HG03045 (cell line): ENCODE measurements around the gene SCAMP1.
"Not testable (repeated sequence)": the region's sequence is repeated elsewhere in the genome, so short reads cannot be mapped to it uniquely, and the experiment has no call there.

Experiments used
- ATAC-seq: cut with Tn5 transposase; IDR thresholded peaks from one replicate; pipeline ENCODE4 v1.9.1; 2021; ENCODE audit warnings: mild to moderate bottlenecking, moderate library complexity; ENCODE audit not compliant: unreplicated experiment

SCAMP1 gene

GRCh38 chr5:78360924-78361630, 660 bp downstream of the SCAMP1 start:
- peak; percentile 36 for ATAC-seq

- ATAC-seq: no peak
These were observed 1.2 kb downstream of the SCAMP1 start for GRCh38 chr5:78361631-78361993.

DNA sequence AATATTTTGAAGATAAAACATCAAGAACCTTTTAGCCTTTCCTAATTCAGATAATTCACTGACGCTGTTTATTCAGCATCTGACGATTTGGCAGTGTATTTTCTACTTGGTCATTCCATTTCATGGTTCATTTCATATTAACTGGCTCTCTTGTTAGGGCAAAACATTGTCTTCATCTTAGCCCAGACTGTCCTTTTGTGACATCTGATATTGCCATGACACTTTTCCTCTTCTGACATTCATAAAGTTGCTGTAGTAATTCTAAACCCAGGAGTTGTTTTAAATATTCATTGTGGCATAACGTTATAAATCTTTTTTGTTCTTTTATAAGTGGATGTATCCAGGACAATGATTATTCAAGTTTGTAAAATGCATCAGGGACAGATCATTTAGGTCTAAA, 1.8 kb downstream of the SCAMP1 start:
- no peak for ATAC-seq

GRCh38 chr5:78364005-78364404, 3.6 kb downstream of the SCAMP1 start:
- no peak for ATAC-seq

DNA sequence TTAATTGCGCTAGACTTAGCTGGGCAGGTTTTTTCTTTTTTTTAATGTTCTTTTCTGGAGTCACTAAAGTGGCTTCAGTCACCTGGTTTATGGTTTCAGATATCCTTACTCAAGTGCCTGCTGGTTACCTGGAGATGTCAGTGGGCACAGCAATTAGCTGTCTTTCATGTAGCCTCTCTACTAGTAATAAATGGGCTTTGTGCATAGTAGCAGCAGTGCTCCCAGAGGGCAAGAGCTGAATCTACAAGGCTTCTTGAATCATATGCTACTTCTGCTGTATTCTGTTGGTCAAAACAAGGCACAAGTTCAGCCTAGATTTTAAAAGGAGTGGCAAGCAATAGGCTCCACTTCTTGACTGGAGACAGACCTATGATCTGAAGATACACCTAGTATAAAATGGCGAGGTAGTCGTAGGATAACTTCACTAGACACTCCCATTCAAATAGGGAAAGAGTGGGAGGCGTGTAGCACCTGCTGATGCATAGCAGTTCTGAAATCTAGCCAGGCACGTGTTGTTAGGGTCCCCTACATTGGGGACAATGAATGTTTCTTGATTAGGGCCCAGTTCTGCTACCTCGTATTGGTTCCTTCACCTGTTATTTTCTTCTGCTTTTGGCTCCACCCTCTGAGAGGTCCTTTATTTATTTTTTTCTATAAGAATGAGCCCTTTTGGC, 7.0 kb downstream of the SCAMP1 start:
- ATAC-seq: no peak

DNA sequence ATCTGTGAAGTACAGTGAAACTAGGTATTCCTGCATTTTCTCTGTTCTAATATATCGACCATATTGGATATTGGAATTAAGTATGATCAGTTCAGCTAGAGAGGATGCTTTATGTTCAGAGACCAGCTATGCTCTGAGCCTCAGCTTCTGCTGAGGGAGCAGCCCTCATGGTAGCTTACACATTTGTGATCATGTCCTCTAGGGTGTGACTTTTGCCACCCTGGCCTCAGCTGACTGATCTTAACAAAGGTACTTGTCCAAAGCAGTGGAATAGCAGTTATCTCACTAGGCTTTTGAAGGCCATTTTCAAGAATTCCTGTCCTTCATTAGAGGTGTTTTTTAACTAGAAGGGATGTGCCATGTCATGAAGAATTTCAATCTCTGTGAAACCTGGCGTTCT, 9.3 kb downstream of the SCAMP1 start:
- ATAC-seq: no peak

DNA sequence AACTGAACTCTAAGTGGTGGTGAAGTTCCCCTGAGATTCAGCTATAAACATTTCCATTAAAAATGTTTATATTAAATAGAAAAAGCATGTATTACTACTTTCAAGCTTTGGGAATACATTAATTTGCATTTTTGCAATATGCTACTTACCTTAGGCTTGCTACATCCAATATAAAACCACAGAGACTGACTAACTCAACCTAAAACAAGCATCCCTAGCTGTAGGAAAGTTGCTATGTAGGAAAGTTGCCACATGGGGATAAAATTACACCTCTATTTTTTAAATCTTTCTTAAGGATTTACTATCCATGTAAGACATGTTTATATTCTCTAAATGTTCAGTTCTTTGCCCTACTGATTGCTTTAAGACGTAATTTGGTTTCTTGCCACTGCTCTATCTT, 12.8 kb downstream of the SCAMP1 start:
- ATAC-seq: no peak

DNA sequence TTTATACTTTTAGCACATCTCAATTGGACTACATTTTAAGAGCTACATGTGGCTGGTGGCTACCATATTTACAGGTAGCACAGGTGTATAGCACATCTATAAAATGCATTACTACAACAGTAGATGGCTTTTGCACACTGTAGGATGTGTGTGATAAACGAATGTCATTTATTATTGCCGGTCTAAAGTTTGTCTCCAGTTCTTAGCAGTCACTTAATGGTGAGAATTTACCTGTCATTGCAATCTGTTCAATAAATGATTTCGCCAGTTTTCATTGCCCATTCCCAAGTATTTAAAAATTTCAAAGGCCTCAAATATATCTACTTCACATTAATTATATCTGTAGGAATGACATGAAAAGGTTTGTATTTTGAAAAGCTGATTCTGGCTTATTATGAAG, 15.9 kb downstream of the SCAMP1 start:
- no peak for ATAC-seq

GRCh38 chr5:78377056-78377717, 16.8 kb downstream of the SCAMP1 start:
- no peak for ATAC-seq

DNA sequence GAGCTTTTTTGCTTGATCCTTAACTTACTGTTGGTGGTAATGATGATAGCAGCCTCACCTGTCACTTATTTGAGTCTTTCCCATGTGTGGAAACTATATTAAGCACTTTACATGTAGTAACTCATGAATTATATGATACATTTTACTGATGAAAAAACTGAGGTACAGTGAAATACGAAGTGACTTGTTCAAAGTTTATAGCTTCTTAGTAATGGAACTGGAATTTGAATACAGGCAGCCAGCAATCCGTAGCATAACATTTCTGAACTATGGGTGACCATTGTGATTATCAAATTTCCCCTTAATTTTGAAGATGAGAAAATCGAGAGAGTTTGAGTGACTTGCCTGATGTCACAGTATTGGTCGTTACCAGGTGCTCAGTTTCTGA, 17.3 kb downstream of the SCAMP1 start:
- no peak for ATAC-seq

DNA sequence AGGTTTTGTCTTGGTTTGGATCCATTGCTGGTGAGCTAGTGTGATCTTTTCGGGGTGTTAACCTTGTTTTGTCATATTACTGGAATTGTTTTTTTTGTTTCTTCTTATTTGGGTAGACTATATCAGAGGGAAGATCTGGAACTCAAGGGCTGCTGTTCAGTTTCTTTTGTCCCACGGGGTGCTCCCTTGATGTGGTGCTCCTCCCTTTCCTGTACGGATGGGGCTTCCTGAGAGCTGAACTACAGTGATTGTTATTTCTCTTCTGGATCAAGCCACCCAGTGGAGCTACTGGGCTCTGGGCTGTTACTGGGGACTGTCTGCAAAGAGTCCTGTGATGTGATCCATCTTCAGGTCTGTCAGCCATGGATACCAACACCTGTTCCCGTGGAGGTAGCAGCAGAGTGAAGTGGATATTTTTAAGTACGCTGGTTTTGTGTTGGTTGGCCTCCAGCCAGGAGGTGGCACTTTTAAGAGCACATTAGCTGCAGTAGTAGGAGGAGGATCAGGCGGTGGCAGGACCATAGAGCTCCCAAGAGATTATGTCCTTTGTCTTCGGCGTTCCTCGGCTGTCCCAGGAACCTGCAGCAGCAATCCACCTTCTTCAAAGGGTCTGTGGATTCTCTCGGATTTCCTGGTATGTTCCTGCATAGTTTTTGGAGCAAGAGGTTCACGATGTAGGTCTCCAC, 27.2 kb downstream of the SCAMP1 start:
- no peak for ATAC-seq

- ATAC-seq: not testable (repeated sequence)
These were observed 30.9 kb downstream of the SCAMP1 start for GRCh38 chr5:78391357-78391756.

GRCh38 chr5:78397831-78398230, 37.4 kb downstream of the SCAMP1 start:
- ATAC-seq: no peak

DNA sequence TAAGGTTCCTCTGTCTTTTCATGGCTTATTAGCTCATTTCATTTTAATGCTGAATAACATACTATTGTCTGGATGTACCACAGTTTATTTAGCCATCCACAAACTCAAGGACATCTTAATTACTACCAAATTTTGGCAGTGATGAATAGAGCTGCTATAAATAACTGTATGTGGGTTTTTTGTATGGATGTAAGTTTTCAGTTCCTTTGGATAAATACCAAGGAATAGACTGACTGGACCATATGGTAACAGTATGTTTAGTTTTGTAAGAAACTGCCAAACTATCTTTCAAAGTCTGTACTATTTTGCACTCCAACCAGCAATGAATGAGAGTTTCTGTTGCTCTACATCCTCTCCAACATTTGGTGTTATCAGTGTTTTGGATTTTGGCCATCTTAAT, 38.7 kb downstream of the SCAMP1 start:
- no peak for ATAC-seq

- ATAC-seq: no peak
These were observed 44.4 kb downstream of the SCAMP1 start for GRCh38 chr5:78404682-78405293.

DNA sequence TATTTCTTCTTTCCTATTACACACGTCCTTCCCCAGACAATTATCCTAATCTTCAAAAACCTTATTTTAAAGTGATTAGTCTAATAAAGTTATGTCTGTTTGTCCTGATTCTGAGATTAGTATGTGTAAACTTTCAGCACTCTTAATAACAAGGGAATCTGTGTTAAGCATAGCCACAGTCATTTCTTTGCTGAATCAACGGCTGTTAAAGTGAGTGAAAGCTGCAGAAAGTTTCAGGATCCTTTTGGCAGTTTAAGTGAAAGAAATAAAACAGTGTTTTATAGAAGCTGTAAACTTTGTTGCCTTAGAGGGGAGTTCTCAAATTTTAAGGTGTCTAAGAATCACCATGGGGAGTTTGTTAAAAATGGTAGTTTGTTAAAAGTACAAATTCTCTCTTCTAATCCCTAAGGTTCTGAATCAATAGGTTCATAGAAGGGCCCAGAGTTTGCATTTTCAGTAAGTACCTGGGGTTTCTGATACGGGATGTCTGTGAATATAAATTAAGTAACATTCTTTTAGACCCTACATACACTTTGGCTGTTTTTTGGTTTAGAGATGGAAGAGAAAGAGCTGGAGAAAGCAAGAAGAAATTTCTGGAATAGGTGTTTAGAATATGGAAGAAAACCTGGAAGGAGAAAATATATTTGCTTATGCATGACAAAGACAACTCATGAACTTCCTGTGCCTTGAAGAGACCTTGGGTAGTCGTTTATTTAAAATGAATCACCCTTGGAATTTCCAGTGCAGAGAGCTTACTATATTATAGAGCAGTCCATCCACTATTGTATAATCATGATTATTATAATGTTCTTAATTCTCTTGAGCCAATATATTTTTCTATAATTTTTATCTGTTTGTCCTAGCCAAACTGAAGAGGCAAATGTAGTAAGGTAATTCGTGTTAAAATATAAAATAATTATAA, 45.7 kb downstream of the SCAMP1 start:
- no peak for ATAC-seq

- ATAC-seq: no peak
These were observed 47.0 kb downstream of the SCAMP1 start for GRCh38 chr5:78407458-78407857.

GRCh38 chr5:78411586-78411985, 51.2 kb downstream of the SCAMP1 start:
- ATAC-seq: no peak

GRCh38 chr5:78416677-78417425, 56.4 kb downstream of the SCAMP1 start:
- no peak for ATAC-seq
